IPS DF 6.9 (cell line): Measurements from ENCODE around the gene SERPINA1.
"Not testable (repeated sequence)": the region's sequence is repeated elsewhere in the genome, so short reads cannot be mapped to it uniquely, and the experiment has no call there.

Experiments used
- DNase-seq: peaks from one replicate; pipeline ENCODE4 v3.0.0-alpha.2; 2013; ENCODE audit warnings: low read depth, low spot score
- H3K27ac ChIP-seq: one replicate; pipeline ENCODE4 v1.5.1; 2013; ENCODE audit warnings: low read length, control low read depth
- H3K27me3 ChIP-seq: 2 replicates; pipeline ENCODE4 v1.6.1; 2013; ENCODE audit warnings: mild to moderate bottlenecking, low read length; ENCODE audit not compliant: control insufficient read depth, insufficient read depth
- H3K36me3 ChIP-seq: 2 replicates; pipeline ENCODE4 v1.6.1; 2013; ENCODE audit warnings: low read length; ENCODE audit not compliant: control insufficient read depth, insufficient read depth
- H3K4me1 ChIP-seq: 2 replicates; pipeline ENCODE4 v1.6.1; 2013; ENCODE audit warnings: low read length; ENCODE audit not compliant: control insufficient read depth, insufficient read depth
- H3K4me3 ChIP-seq: 2 replicates; pipeline ENCODE4 v1.5.1; 2013; ENCODE audit warnings: mild to moderate bottlenecking, low read length
- H3K9me3 ChIP-seq: 2 replicates; pipeline ENCODE4 v1.6.1; 2013; ENCODE audit warnings: low read length, inconsistent platforms; ENCODE audit not compliant: control insufficient read depth, insufficient read depth
- WGBS: extraction: QIAGEN DNeasy Blood & Tissue Kit; methylation state at CpG from one replicate; pipeline ENCODE4 v1.1.7; 2013; ENCODE audit warnings: mixed read lengths, missing lambda C conversion rate; ENCODE audit not compliant: insufficient read length, insufficient coverage; 5-methylcytosine and 5-hydroxymethylcytosine counted together

Gene SERPINA1

GRCh38 chr14:94360945-94361565, 27.3 kb downstream of the SERPINA1 start:
- no CpG with 5 or more reads among the region's 7 CpGs for WGBS
- no peak for DNase-seq
- no peaks in the 10 kb centered on the region for H3K4me1 ChIP-seq

GRCh38 chr14:94357166-94357565, 31.2 kb downstream of the SERPINA1 start:
- no peak for DNase-seq
- no CpG with 5 or more reads among the region's 1 CpG for WGBS
- no peaks in the 10 kb centered on the region for H3K27me3 ChIP-seq
- no peak overlapping the region for H3K27ac ChIP-seq
- no peaks in the 10 kb centered on the region for H3K36me3 ChIP-seq
- H3K4me3 ChIP-seq = no peak overlapping the region
- H3K9me3 ChIP-seq = no peaks in the 10 kb centered on the region
- no peaks in the 10 kb centered on the region for H3K4me1 ChIP-seq

More at GRCh38 chr14:94360945-94361565, 27.3 kb downstream of the SERPINA1 start:
- no peaks in the 10 kb centered on the region for H3K27me3 ChIP-seq
- H3K36me3 ChIP-seq = no peaks in the 10 kb centered on the region
- no peak overlapping the region for H3K4me3 ChIP-seq
- H3K27ac ChIP-seq = no peak overlapping the region
- H3K9me3 ChIP-seq = no peaks in the 10 kb centered on the region

- DNase-seq = no peak
- no peaks in the 10 kb centered on the region for H3K27me3 ChIP-seq
- H3K4me1 ChIP-seq = no peaks in the 10 kb centered on the region
- no peaks in the 10 kb centered on the region for H3K9me3 ChIP-seq
- H3K36me3 ChIP-seq = no peaks in the 10 kb centered on the region
- H3K27ac ChIP-seq = no peak overlapping the region
- WGBS = no CpG with 5 or more reads among the region's 5 CpGs
- no peak overlapping the region for H3K4me3 ChIP-seq
Observed at GRCh38 chr14:94356379-94357056, 31.9 kb downstream of the SERPINA1 start.

- H3K27me3 ChIP-seq = no peaks in the 10 kb centered on the region
- no CpG with 5 or more reads among the region's 15 CpGs for WGBS
- no peaks in the 10 kb centered on the region for H3K9me3 ChIP-seq
- H3K4me1 ChIP-seq = no peaks in the 10 kb centered on the region
- H3K36me3 ChIP-seq = no peaks in the 10 kb centered on the region
- peak; percentile 39 for DNase-seq
- H3K4me3 ChIP-seq = no peak overlapping the region
- no peak overlapping the region for H3K27ac ChIP-seq
Observed at GRCh38 chr14:94355191-94355794, 33.1 kb downstream of the SERPINA1 start.

GRCh38 chr14:94354638-94355185, 33.7 kb downstream of the SERPINA1 start:
- WGBS = no CpG with 5 or more reads among the region's 3 CpGs
- DNase-seq = no peak
- no peaks in the 10 kb centered on the region for H3K4me1 ChIP-seq

GRCh38 chr14:94354190-94354589, 34.2 kb downstream of the SERPINA1 start:
- not testable (repeated sequence) for H3K27ac ChIP-seq, DNase-seq, H3K4me3 ChIP-seq, H3K4me1 ChIP-seq, H3K27me3 ChIP-seq, H3K36me3 ChIP-seq, H3K9me3 ChIP-seq
- no CpG with 5 or more reads among the region's 8 CpGs for WGBS

More at GRCh38 chr14:94354638-94355185, 33.7 kb downstream of the SERPINA1 start:
- Histone ChIP-seq H3K27ac (no peak overlapping the region), H3K27me3 (no peaks in the 10 kb centered on the region), H3K9me3 (no peaks in the 10 kb centered on the region), H3K4me3 (no peak overlapping the region), H3K36me3 (no peaks in the 10 kb centered on the region)

- Histone ChIP-seq H3K4me3 (no peak overlapping the region), H3K9me3 (no peaks in the 10 kb centered on the region), H3K36me3 (no peaks in the 10 kb centered on the region), H3K4me1 (no peaks in the 10 kb centered on the region), H3K27ac (no peak overlapping the region), H3K27me3 (no peaks in the 10 kb centered on the region)
- no CpG with 5 or more reads among the region's 7 CpGs for WGBS
- DNase-seq = no peak
Observed at GRCh38 chr14:94349276-94349675, 39.1 kb downstream of the SERPINA1 start.

- H3K27ac ChIP-seq = no peak overlapping the region
- no peak for DNase-seq
- H3K36me3 ChIP-seq = no peaks in the 10 kb centered on the region
- H3K4me1 ChIP-seq = no peaks in the 10 kb centered on the region
- H3K27me3 ChIP-seq = no peaks in the 10 kb centered on the region
- H3K9me3 ChIP-seq = no peaks in the 10 kb centered on the region
- H3K4me3 ChIP-seq = no peak overlapping the region
Observed at GRCh38 chr14:94348836-94349235, 39.6 kb downstream of the SERPINA1 start.

- no peaks in the 10 kb centered on the region for H3K27me3 ChIP-seq
- no peaks in the 10 kb centered on the region for H3K9me3 ChIP-seq
- H3K4me3 ChIP-seq = no peak overlapping the region
- no peaks in the 10 kb centered on the region for H3K36me3 ChIP-seq
- no peak for DNase-seq
- H3K27ac ChIP-seq = no peak overlapping the region
- no CpG with 5 or more reads among the region's 5 CpGs for WGBS
- no peaks in the 10 kb centered on the region for H3K4me1 ChIP-seq
Observed at GRCh38 chr14:94346841-94347240, 41.6 kb downstream of the SERPINA1 start.

- H3K36me3 ChIP-seq, H3K27ac ChIP-seq, DNase-seq, H3K4me1 ChIP-seq, H3K9me3 ChIP-seq, H3K4me3 ChIP-seq, H3K27me3 ChIP-seq: not testable (repeated sequence)
- no CpG with 5 or more reads among the region's 24 CpGs for WGBS
Observed at GRCh38 chr14:94346065-94346786, 42.2 kb downstream of the SERPINA1 start.
